ENCODE measurements around the gene SEMG1. TPM values are rescaled to one million over a fixed set of nuclear protein-coding genes. Genes with fewer than 3 reads are reported as not detected.

The SEMG1 gene
- total and polyA plus RNA-seq, 2 of the 8 experiments (the other 6 are each of a cell fraction or from before 2014, with no cell fraction given), result 3.0 to 5.8 TPM

GRCh38 chr20:45238139-45238538 lies 31.3 kb downstream of the SEMG1 start:
- Histone ChIP-seq H2AFZ (ENCODE audit: low read length) (no peak overlapping the region), H3K56ac (replicated peaks; ENCODE audit: insufficient read length, low read depth, low read length) (no peak overlapping the region), H3K9ac (replicated peaks in 1 of 4; ENCODE audit: extremely low read depth in 1 of 4, low read depth in 3 of 4, low read length in 3 of 4) (no peak overlapping the region), H2BK15ac (ENCODE audit: low read length) (no peak overlapping the region), H4K20me1 (replicated peaks in 1 of 2; ENCODE audit: control insufficient read depth in 1 of 2, insufficient read depth in 2 of 2, low read length in 2 of 2) (no peaks in the 10 kb centered on the region), H3K4me2 (ENCODE audit: insufficient read depth in 1 of 2, low read depth in 2 of 2, low read length in 2 of 2) (no peak overlapping the region), H3K4ac (replicated peaks; ENCODE audit: insufficient read length, low read depth, low read length) (no peak overlapping the region), H3K9me3 (ENCODE audit: insufficient read depth in 2 of 2, low read depth in 1 of 2, low read length in 1 of 2) (no peaks in the 10 kb centered on the region; a peak in 2 of 4 replicates), H2BK120ac (replicated peaks; ENCODE audit: low read depth, low read length) (no peak overlapping the region), H3K4me3 (ENCODE audit: extremely low read depth in 1 of 4, insufficient read depth in 2 of 4, low read depth in 3 of 4, low read length in 4 of 4) (no peak overlapping the region), H2BK5ac (ENCODE audit: low read depth, low read length) (no peak overlapping the region), H2BK12ac (ENCODE audit: low read depth, low read length) (no peak overlapping the region), H3K23ac (ENCODE audit: insufficient read length) (no peak overlapping the region), H4K8ac (ENCODE audit: extremely low read depth, insufficient read depth, low read length) (no peak overlapping the region), H4K5ac (ENCODE audit: insufficient read length, low read depth, low read length) (no peak overlapping the region), H3K27me3 (replicated peaks in 1 of 4; ENCODE audit: control insufficient read depth in 3 of 4, extremely low read depth in 1 of 4, insufficient read depth in 3 of 4, low read length in 3 of 4) (no peaks in the 10 kb centered on the region; a peak in 1 of 7 replicates), H3K23me2 (ENCODE audit: low read depth, low read length) (no peaks in the 10 kb centered on the region), H3K27ac (ENCODE audit: low read depth, low read length) (no peak overlapping the region), H3K79me1 (ENCODE audit: low read depth, low read length) (no peaks in the 10 kb centered on the region), H2AK5ac (ENCODE audit: low read depth, low read length) (no peak overlapping the region), H4K91ac (replicated peaks; ENCODE audit: insufficient read length, low read length) (no peak overlapping the region), H3K79me2 (ENCODE audit: control insufficient read depth in 1 of 2, insufficient read depth in 2 of 2, low read length in 2 of 2) (no peaks in the 10 kb centered on the region), H3K14ac (ENCODE audit: insufficient read length) (no peak overlapping the region), H2BK20ac (ENCODE audit: low read length) (no peak overlapping the region), H3K18ac (ENCODE audit: extremely low read depth, low read length) (no peak overlapping the region), H3K36me3 (ENCODE audit: control insufficient read depth in 2 of 4, insufficient read depth in 4 of 4, low read length in 3 of 4) (no peaks in the 10 kb centered on the region), H3K4me1 (replicated peaks in 1 of 4; ENCODE audit: control insufficient read depth in 3 of 4, insufficient read depth in 4 of 4, low read length in 3 of 4) (no peaks in the 10 kb centered on the region; a peak in 1 of 7 replicates)
- WGBS, 2 experiments (ENCODE audit: extremely low coverage in 1 of 2, insufficient coverage in 1 of 2, insufficient read length in 1 of 2, insufficient replicate concordance in 2 of 2, low coverage in 1 of 2, low lambda C conversion rate in 2 of 2, missing lambda C conversion rate in 1 of 2), result 81% methylated on average over 2 of the region's 2 CpGs; no CpG with 5 or more reads in 1 of the 2 experiments
- FAIRE-seq (no peak), DNase-seq (ENCODE audit: low read depth in 1 of 2, low spot score in 2 of 2) (no peak)
- ChIA-PET POLR2A (ENCODE audit: partially characterized antibody) (no interaction called here), CTCF (ENCODE audit: partially characterized antibody) (interaction anchor here (0.7 to 1.8 kb wide), 3 partner anchors 17 to 99 kb away, joined by 3 to 8 read pairs (median 3); partner anchors contain the start of gene SLPI)
- TF ChIP-seq CHD2 (IDR thresholded peaks at IDR 0.05; ENCODE audit: low read length) (no peak), SIX5 (IDR thresholded peaks at IDR 0.05; ENCODE audit: low read depth, low read length) (no peak), CEBPB (IDR thresholded peaks at IDR 0.05; ENCODE audit: low read depth, low read length) (no peak), SRF (IDR thresholded peaks at IDR 0.05; ENCODE audit: low read depth, low read length) (no peak), JUN (IDR thresholded peaks at IDR 0.05; ENCODE audit: low read depth, low read length) (no peak), HDAC2 (IDR thresholded peaks at IDR 0.05; ENCODE audit: borderline replicate concordance in 1 of 2, low read depth in 2 of 2, low read length in 2 of 2) (no peak), TCF12 (IDR thresholded peaks at IDR 0.05; ENCODE audit: low read depth, low read length) (no peak), SUZ12 (IDR thresholded peaks at IDR 0.05; ENCODE audit: low read length) (no peak), SP1 (IDR thresholded peaks at IDR 0.05; ENCODE audit: low read depth, low read length) (no peak), BACH1 (IDR thresholded peaks at IDR 0.05; ENCODE audit: low read length) (no peak), PHF8 (conservative IDR thresholded peaks at IDR 0.05; ENCODE audit: low read depth, low read length) (no peak), KDM5A (IDR thresholded peaks at IDR 0.05; ENCODE audit: low read length) (no peak), TAF1 (IDR thresholded peaks at IDR 0.05; ENCODE audit: low read depth, low read length) (no peak), CBX5 (IDR thresholded peaks at IDR 0.05; ENCODE audit: low read depth, low read length) (no peak)
- TF ChIP-seq, protein P1, sequence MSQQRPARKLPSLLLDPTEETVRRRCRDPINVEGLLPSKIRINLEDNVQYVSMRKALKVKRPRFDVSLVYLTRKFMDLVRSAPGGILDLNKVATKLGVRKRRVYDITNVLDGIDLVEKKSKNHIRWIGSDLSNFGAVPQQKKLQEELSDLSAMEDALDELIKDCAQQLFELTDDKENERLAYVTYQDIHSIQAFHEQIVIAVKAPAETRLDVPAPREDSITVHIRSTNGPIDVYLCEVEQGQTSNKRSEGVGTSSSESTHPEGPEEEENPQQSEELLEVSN (IDR thresholded peaks at IDR 0.05), result no peak

Data from H1 (cell line).